SK-N-MC (cell line): Measurements from ENCODE around the gene IMMP2L.

Experiments used
- EZH2 ChIP-seq: fragments of 200-600 bp; sonication (generic); IDR thresholded peaks from one replicate; pipeline ENCODE4 v1.6.1; 2017; ENCODE audit warnings: antibody characterized with exemption
- FOXP2 ChIP-seq: optimal IDR thresholded peaks from 2 replicates; pipeline ENCODE3; 2011; ENCODE audit warnings: mild to moderate bottlenecking, moderate library complexity; ENCODE audit not compliant: insufficient read depth; ENCODE audit errors: extremely low read length, control extremely low read depth
- POLR2AphosphoS5 ChIP-seq: IDR thresholded peaks from 2 replicates; pipeline ENCODE4 v1.6.1; 2012; ENCODE audit warnings: mild to moderate bottlenecking, low read depth, low read length, borderline replicate concordance

DNA sequence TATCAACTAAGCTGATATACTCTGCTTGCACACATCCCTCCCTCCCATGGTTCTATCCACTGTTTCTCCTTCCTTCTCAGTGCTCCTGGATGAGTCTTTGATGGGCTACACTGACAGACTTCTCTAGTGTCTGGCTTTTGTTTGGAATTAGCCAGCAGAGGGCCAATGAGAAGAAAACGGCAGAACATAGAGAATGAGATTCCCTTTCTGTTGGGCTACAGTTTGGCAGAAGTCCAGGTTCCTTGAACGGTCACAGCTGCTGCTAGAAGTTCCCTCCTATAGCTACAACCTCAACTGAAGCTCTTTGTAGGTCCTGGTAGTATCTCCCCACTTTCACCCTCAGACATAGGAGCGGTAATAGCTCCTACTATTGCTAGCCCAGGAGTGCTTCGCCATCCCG lies 722.4 kb downstream of the IMMP2L start:
- no peak for TF ChIP-seq EZH2
- TF ChIP-seq POLR2AphosphoS5: no peak
- TF ChIP-seq FOXP2: no peak
